Upper lobe of right lung (tissue), 1 donor: Measurements from ENCODE around the gene DRGX. TPM values are rescaled to one million over a fixed set of nuclear protein-coding genes. Genes with fewer than 3 reads are reported as not detected.

ENCODE experiments used
- ATAC-seq: fragments of 200-7000 bp; cut with Tn5 transposase; one replicate; pipeline ENCODE4 v1.9.1; 2020; ENCODE audit warnings: mild to moderate bottlenecking, moderate library complexity
- DNase-seq: peaks from one replicate; pipeline ENCODE4 v3.0.0-alpha.2; 2020
- H3K27ac ChIP-seq: fragments of 200-600 bp; one replicate; pipeline ENCODE4 v1.8.0; 2022
- H3K27me3 ChIP-seq: fragments of 200-600 bp; one replicate; pipeline ENCODE4 v1.8.0; 2022; ENCODE audit warnings: mild to moderate bottlenecking
- H3K36me3 ChIP-seq: fragments of 200-600 bp; one replicate; pipeline ENCODE4 v1.8.0; 2022
- H3K4me1 ChIP-seq: fragments of 200-600 bp; one replicate; pipeline ENCODE4 v1.8.0; 2022
- H3K4me3 ChIP-seq: fragments of 200-600 bp; one replicate; pipeline ENCODE4 v1.8.0; 2022; ENCODE audit warnings: mild to moderate bottlenecking
- H3K9me3 ChIP-seq: fragments of 200-600 bp; one replicate; pipeline ENCODE4 v1.8.0; 2022
- CTCF ChIP-seq: fragments of 200-600 bp; IDR thresholded peaks from one replicate; pipeline ENCODE4 v1.8.0; 2022; ENCODE audit warnings: antibody characterized with exemption
- intact Hi-C: fragments of 100-400 bp; cut with DNase I; formaldehyde crosslinking; loops from one replicate; pipeline ENCODE4 v1.11.0; 2022
- total RNA-seq: library from RNA; stranded (reverse); fragmentation: NEBNext Ultra II Directional; extraction: Animal tissue kit (Norgen Biotek cat#: 25700); gene quantifications from one replicate; pipeline ENCODE4 v1.2.1, GENCODE V29; 2021
- donor health status: DM: no; HTN: yes; CAD: no; lungs with severe emphysema.

DRGX gene
- total RNA-seq, 1 donor from 2014 or later, result not detected

GRCh38 chr10:49418328-49418727 is 22.4 kb upstream of the DRGX start:
- peak; percentile 19 for ATAC-seq
- intact Hi-C loops, result no loop called here
- H3K27ac ChIP-seq, result no peak overlapping the region

DNA sequence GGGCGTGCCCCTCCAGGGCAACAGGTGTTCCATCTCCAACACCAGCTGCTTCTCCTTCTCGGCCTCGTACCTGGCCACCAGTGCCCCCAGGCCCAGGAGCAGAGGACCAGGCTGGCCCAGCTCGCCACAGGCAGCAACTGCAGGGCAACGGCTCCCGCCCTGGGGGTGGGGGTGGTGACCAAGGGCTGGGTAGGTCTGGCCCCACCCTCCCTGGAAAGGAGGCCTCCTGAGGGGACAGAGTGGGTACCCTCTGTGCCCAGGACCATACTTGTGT is 22.1 kb upstream of the DRGX start:
- DNase-seq (no peak), ATAC-seq (peak; percentile 29)
- intact Hi-C loops, result no loop called here

More at GRCh38 chr10:49418328-49418727, 22.4 kb upstream of the DRGX start:
- no peaks in the 10 kb centered on the region for H3K27me3 ChIP-seq
- TF ChIP-seq CTCF, result no peak
- H3K4me1 ChIP-seq, result no peaks in the 10 kb centered on the region
- DNase-seq, result no peak
- H3K36me3 ChIP-seq, result no peaks in the 10 kb centered on the region
- no peak overlapping the region for H3K4me3 ChIP-seq
- H3K9me3 ChIP-seq, result no peaks in the 10 kb centered on the region

DNA sequence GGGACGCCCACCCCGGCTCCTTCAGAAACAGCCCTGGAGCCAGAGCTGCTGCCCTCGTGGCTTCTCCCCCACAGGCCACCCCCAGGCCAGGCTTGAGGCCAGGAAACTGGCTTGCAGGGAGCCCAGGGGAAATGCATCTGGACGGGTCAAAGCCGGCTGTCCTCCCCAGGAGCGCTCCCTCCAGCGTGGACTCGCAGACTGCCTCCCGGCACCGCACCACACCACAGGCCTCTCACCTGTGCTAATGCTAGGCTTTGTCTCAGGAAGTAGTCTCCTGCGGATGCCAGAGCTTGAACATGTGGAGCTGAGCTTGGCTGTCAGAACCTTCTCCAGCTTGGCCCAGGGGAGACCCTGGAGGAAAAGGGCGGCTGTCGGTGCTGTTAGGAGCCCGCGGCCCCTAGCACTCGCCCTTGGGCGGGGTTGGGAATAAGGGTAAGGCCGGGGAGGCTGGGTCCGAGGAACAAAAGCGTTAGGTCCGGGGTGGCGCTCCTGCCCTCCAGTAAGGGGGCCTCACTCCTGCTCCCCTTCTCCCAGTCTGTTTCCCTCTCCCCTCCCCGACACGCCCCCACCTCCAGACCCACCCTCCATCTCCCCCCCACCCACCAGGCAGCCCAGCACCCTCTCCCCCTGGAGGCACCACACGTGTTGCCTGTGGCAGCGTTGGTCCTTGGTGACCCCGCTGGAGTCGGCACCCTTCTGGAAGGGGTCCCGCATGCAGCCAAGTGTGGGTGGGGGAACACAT is 21.6 kb upstream of the DRGX start:
- no peak for TF ChIP-seq CTCF
- intact Hi-C loops, result no loop called here
- Histone ChIP-seq H3K27me3 (no peaks in the 10 kb centered on the region), H3K4me1 (no peaks in the 10 kb centered on the region), H3K36me3 (no peaks in the 10 kb centered on the region), H3K9me3 (no peaks in the 10 kb centered on the region), H3K27ac (no peak overlapping the region), H3K4me3 (no peak overlapping the region)
- no peak for DNase-seq
- no peak for ATAC-seq

More for the DNA sequence above, 22.1 kb upstream of the DRGX start:
- Histone ChIP-seq H3K4me3 (no peak overlapping the region), H3K36me3 (no peaks in the 10 kb centered on the region), H3K27me3 (no peaks in the 10 kb centered on the region), H3K9me3 (no peaks in the 10 kb centered on the region), H3K4me1 (no peaks in the 10 kb centered on the region), H3K27ac (no peak overlapping the region)
- no peak for TF ChIP-seq CTCF

- no peak overlapping the region for H3K4me3 ChIP-seq
- DNase-seq (no peak), ATAC-seq (no peak)
- intact Hi-C loops, result no loop called here
- H3K36me3 ChIP-seq, result no peaks in the 10 kb centered on the region
- TF ChIP-seq CTCF, result no peak
- no peaks in the 10 kb centered on the region for H3K27me3 ChIP-seq
- no peak overlapping the region for H3K27ac ChIP-seq
- H3K9me3 ChIP-seq, result no peaks in the 10 kb centered on the region
- H3K4me1 ChIP-seq, result no peaks in the 10 kb centered on the region
Measured at GRCh38 chr10:49415846-49416245, 20.0 kb upstream of the DRGX start.

GRCh38 chr10:49415109-49415508 is 19.2 kb upstream of the DRGX start:
- no peak for DNase-seq
- H3K27ac ChIP-seq, result no peak overlapping the region
- H3K9me3 ChIP-seq, result no peaks in the 10 kb centered on the region
- no peaks in the 10 kb centered on the region for H3K36me3 ChIP-seq
- no peaks in the 10 kb centered on the region for H3K4me1 ChIP-seq
- intact Hi-C loops, result no loop called here
- TF ChIP-seq CTCF, result no peak
- H3K4me3 ChIP-seq, result no peak overlapping the region
- H3K27me3 ChIP-seq, result no peaks in the 10 kb centered on the region
- ATAC-seq, result no peak

DNA sequence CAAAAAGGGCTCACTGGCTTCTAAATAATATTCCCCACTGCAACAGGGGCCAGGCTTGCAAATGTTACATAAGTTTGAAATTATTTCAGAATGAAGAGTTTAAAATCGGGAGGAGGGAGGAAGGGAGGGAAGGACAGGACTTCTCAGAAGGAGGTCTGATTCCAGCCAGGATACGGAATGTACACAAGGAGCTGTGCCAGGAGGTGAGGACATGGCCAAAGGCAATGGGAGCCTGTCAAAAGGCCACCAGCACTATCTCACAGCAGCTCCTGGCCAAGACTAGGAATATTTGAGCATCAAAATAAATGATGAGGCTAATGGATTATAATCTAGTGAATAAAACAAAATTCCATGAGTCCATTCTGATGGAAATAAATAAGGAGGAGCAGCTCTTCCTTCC is 18.6 kb upstream of the DRGX start:
- H3K4me3 ChIP-seq, result no peak overlapping the region
- no peak for DNase-seq
- H3K4me1 ChIP-seq, result no peaks in the 10 kb centered on the region
- no peaks in the 10 kb centered on the region for H3K36me3 ChIP-seq
- no peak overlapping the region for H3K27ac ChIP-seq
- peaks cover under 1% of the 10 kb centered on the region for H3K27me3 ChIP-seq
- no peaks in the 10 kb centered on the region for H3K9me3 ChIP-seq
- TF ChIP-seq CTCF, result no peak
- ATAC-seq, result no peak
- intact Hi-C loops, result no loop called here
